ENCODE measurements around the gene DOCK2.
"Not testable (repeated sequence)": the region's sequence is repeated elsewhere in the genome, so short reads cannot be mapped to it uniquely, and the experiment has no call there.

Gene DOCK2

DNA sequence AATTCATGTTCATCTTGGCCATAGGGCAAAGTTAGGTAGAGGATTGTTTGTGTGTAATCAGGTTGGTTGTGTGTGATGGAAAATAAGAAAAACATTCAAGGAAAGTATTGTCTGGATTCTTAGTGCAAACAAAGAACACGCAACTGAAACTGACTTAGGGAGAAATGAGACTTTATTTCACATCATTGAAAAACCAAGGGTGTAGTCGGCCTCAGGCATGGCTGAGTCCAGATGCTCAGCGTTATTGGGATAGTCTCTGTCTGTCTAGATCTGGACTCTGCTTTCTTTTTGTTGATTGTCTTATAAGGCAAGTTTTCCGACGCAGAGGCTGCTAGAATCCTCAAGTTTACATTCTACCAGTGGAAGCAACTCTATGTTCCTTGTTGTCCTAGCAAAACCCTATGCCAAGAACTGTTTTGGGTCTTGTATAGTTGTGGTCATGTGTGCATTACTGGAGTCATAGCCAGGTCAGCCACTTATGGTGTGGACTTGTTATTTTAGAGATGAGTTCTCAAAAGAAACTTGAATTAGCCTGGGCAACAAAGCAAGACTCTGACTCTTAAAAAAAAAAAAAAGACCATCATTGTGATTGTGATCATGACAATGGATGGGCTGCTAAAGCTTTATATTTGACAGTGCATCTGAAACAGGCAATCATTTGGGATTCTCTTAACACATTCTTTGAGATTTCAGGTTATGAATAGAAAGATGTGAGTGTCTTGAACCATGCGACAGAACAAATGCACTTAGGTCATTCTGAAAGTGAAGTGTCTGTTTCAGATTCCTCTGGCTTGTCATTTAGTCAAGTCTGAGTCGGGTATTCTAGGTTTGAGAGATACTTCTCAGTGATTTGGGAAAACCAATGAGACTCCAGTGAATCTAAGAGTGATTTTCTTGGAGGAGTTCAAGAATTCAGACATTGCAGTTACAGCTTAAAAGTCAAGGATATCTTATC is 82.6 kb downstream of the DOCK2 start:
- DNase-seq (ENCODE audit: low spot score), result no peak

DNA sequence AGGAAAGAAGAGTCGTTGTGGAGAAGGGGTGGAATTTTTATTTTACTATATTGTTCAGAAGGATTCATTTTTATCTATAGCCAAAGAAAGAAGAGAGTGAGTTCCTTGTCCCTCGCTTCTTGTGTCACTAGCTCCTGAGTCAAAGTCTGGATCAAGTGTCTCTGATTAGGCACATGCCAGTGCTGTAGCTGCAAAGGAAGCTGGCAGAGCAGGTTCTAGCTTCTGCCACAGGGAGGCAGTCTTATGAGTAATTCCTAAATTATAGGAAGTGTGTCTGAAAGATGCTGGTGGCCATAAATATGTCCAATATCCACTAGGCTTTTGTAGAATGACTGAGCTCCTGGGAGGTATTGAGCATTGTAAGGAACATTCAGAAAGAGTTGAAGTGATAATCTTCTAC is 84.7 kb downstream of the DOCK2 start:
- no peak for DNase-seq (ENCODE audit: low spot score)

DNA sequence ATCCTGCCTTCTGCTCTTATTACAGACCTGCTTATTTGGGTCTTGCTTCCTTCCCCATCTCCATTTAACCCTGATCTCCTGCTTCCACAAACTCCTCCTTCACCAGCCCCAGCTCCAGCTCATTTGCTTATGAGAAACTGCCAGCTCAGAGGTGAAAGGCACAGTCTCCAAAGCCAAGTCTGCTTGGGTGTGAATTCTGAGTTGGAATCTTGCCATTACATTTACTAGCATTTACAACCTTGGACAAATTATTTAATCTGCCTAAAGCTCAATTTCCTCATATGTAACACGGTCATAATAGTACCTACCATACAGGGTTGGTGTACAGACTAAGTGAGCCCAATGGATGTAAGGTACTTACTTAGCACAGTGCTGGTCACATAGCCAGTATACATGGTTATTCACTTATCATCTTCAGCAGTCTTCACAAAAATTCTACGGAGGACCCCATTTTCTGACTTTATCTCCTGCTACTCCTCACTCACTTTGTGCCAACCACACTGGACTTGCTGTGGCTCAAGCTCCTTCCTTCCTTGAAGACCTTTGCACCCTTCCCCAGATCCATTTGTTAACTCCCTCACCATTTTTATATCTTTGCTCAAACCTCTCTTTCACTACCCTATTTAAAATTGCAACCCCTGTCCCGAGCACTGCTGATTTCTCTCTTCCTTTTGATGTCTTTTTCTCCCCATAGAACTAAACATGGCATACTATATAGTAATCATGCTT is 86.2 kb downstream of the DOCK2 start:
- DNase-seq (ENCODE audit: low spot score), result no peak

DNA sequence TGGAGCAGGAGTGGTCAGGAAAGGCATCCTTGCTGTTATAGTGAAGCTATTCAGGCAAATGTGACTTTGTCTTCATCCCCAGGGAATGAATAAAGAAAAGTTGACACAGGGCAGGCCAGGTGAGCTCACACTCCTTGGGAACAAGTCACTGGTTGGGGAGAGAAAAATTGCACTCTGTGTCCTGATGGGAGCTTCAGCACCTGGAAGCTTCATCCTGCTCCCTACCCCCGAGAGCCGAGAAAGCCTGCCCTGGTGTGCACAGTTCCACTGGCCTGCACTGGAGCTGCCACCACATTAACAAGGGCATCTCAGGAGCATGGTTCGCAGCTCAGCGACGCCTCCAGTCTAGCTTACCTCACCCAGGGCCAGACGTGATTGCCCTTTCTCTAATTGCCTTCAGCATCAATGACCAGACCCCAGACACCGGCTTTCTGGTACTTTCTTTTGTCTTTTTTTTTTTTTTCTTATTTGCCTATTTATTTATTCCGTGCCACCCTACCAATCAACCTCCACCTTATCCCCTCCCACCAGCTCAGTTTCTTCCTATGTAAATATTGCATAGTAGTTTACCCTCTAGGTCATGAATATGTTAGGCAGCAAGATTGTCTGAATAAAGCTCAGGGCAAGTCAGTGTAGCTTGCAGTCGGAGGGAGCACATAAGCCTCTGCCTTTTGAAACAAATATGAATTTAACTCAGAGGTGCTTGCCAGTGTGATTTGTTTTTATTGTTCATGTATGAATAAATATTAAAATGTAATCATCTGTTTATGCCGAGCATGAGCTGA is 87.4 kb downstream of the DOCK2 start:
- no peak for DNase-seq (ENCODE audit: low spot score)

DNA sequence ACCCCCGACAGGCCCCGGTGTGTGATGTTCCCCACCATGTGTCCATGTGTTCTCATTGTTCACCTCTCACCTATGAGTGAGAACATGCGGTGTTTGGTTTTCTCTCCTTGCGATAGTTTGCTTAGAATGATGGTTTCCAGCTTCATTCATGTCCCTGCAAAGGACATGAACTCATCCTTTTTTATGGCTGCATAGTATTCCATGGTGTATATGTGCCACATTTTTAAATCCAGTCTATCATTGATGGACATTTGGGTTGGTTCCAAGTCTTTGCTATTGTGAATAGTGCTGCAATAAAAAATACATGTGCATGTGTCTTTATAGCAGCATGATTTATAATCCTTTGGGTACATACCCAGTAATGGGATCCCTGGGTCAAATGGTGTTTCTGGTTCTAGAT is 88.6 kb downstream of the DOCK2 start:
- DNase-seq (ENCODE audit: low spot score), result not testable (repeated sequence)

DNA sequence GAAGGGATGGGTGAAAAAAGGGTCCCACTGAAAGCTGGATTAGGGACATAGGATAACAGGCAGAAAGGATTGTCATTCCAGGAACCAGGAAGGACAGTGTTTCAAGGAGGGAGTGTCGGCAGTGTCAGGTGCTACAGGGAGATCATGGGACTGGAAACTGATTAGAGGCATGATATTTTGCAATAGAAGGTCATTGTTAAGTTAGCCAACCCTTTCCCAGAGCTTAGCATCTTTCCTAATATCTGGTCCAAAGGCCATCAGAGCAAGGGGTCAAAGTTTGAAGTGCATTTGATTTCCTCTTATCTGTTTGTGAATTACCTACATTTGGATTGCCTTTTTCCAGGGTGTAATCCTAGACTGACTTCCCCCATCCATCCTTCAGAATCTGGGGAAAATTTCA is 91.3 kb downstream of the DOCK2 start:
- no peak for DNase-seq (ENCODE audit: low spot score)

DNA sequence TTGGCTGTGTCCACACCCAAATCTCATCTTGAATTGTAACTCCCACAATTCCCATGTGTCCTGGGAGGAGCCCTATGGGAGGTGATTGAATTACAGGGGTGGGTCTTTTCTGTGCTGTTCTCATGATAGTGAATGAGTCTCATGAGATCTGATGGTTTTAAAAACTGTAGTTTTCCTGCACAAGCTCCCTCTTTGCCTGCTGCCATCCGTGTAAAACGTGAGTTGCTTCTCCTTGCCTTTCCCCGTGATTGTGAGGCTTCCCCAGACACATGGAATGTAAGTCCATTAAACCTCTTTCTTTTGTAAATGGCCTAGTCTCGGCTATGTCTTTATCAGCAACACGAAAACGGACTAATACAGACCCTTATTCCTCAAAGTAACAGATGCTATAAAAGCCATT is 94.1 kb downstream of the DOCK2 start:
- no peak for DNase-seq (ENCODE audit: low spot score)

DNA sequence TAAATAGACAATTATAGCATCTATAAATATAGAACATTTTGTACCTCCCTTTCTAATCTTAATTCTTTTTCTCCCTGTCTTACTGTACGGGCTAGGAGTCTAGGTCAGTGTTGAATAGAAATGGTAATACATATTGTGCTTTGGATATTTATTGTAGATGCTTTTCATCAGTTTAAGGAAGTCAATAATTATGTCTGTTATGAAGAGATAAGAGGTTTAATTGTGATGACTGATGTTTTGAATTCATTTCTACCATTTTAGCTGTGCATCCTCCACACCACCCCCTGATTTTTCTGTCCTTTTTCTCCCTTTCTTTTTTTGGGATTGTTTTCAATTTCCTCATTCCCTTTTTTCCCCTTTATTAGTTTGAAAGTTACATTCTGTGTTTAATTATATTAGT is 95.8 kb downstream of the DOCK2 start:
- DNase-seq (ENCODE audit: low spot score), result no peak

DNA sequence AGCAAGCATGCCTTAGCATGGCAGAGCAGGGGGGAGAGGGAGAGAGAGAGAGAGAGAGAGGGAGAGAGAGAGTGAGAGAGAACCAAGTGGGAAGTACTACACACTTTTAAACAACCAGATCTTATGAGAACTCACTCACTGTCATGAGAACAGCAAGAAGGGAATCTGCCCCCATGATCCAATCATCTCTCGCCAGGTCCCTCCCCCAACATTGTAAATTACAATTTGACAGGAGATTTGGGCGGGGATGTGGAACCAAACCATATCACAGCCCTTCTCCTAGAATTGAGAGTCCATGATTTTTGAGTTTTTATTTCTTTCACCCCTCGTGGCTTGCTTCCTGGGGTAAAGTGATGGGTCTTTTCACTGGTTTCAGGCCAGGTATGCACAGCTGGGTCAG is 98.8 kb downstream of the DOCK2 start:
- DNase-seq (ENCODE audit: low spot score), result no peak

DNA sequence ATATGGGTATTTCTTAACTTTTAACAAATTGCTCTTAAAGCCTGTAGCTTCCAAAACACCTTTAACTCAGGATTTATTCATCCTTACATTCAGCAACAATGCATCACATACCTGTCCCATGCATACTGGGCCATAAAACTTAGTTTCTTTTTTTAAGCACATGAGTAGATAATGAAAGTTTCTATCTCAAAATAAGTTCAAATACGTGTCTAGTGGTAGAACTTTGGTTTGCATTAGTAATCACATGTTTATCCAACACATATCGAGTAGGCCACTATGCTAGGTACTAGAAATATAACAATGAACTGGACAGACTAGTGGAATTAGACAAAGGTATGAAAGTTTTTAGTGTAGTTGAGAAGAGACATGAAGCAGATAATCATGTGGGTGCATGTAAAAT is 99.6 kb downstream of the DOCK2 start:
- DNase-seq (ENCODE audit: low spot score), result no peak

DNA sequence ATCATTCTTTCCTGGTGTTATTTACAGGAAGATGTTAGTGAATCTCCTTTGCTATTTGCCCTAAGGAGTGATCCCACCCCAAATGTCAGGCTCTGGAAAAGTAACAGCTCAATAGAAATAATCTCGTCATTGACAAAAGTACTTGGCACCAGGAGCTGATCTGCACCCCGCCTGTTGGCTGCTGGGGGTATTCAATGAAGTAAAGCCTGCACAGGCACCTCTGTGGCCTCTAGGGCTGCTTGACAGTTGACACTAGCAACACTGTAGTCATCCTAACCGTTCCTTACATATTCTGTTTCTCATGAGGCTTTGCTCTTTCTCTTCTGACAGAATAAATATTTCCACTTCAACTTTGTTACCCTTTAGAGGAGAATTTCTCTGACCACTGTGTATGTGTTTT is 103.4 kb downstream of the DOCK2 start:
- no peak for DNase-seq (ENCODE audit: low spot score)

DNA sequence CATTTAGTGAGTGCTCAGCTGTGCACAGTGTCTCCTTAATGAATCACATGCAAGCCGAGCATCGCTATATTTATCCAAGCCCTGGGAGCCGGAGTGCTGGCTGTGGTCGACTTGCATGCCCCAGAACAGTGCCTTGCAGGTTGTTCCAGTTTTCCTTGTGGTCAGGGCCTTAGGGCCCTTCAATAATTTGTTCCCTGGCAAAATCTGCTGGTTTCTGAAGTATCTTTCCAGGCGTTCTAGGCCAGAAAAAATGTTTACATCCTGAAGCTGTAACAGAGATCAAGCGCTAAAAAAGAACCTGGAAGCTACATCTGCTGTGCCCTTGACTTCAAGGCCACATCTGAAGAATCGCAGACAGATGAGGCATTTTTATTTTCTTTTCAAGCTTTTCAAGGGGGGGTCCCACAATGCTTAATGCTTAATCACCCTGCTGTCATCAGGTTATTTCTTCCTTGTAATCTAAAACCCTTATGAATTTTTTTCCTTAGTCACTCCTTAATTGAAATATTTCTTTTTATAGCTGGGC is 105.8 kb downstream of the DOCK2 start:
- no peak for DNase-seq (ENCODE audit: low spot score)

DNA sequence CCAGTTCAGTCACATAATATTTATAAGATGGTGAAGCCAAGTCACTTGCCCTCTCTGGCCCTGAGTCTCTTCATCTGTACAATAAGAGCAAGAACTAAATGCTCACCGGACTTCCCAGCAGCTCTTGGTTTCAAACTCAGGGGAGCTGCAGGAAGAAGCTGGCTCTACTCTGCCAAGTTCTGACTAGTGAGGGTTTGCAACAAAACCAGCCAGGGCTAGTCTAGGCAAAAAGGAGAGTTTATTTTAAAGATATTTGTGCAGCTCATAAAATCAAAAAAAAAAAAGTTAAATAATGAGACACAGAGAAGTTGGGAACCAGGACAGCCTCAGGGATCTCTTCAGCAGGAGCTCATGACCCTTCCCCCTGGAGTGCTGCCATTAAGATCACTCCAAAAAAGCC is 107.3 kb downstream of the DOCK2 start:
- DNase-seq (ENCODE audit: low spot score), result no peak

DNA sequence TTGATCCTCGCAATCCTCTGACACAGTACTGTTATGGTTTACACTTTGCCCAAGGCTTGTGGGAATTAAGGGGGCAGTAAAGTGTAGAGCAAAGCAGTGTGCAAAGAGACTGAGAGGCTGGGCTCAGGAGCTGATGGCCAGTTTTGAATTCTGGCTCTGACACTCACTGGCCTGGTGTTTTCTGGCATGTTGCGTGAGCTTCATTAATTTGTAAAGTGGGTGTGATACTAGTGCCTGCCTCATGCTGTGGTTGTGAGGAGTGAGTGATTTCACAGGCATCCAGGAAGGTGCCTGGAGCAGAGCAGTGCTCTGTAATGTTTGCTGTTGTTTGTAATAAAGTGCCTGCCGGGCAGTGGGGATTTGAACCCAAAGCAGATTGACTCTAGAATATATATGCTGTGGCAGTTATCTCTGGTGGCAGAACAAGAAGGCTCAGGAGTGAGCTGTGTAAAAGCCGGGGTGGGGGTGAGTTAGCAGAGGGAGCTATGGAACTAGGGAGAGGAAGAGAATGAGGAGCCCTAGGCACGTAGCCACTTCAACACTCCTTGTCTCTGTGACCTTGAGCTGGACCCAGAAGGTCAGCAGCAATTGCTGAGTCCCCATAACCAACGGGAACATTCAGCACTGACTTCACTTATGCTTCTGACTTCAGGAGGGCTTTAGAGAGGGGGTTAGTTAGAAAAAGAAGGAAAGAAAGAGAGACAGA is 108.5 kb downstream of the DOCK2 start:
- DNase-seq (ENCODE audit: low spot score), result no peak

DNA sequence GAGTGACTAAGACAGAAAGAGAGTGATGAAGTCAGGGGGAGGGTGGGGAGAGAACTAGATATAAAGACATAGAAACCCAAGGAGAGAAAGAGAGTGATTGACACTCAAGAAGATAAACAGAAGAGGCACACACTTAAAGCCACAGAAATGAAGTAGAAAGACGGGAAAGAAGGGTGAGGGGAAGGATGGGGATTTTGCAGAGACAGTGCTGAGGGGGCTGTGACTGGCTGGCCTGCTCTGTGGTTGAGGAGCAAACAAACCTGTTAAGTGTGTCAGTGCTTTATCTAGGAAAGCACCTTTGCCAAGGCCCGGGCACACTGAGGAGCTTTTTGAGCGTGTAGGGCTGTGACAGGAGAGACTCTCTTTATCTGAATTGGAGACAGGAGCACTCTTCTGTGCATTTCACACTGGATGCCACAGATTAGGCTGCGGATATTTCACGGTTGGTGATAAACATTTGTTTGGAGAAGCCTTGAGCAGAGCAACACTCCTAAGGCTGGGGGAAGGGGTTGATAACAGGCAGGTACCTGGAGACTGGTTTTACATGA is 109.1 kb downstream of the DOCK2 start:
- DNase-seq (ENCODE audit: low spot score), result no peak

DNA sequence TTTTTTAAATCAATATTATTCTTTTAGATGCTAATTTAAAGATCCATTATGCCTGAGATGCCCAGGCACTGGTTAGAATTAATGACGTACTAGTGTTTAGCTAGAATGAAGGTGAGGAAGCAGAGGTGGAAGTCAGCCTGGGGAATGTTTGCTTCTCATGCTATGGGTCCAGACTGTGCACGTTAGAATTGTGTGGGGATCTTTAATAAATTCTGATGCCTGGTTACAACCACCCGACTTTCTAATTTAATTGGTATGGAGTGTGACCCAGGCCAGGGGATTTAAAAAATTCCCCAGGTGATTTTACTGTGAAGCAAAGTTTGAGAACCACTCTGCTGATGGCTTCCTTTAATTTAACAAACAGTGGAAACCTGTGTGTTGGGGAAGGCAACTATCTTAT is 111.1 kb downstream of the DOCK2 start:
- no peak for DNase-seq (ENCODE audit: low spot score)

DNA sequence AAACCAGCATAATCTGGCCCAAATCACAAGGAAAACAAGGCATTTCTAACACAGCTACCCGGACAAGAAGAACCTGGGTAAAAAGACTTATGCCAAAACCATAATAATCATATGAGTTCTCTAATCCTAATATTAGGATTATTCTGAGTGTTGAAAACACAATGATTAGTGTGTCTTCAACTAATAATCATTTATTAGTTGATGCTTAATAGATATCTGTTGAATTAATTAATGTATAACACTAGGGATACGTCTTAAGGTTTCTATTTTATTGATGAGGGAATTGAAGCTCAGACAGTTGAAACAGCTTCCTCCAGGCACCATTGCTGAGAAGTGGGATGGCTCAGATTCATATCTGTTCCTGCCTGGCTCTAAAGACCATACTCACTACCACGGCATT is 112.2 kb downstream of the DOCK2 start:
- no peak for DNase-seq (ENCODE audit: low spot score)

DNA sequence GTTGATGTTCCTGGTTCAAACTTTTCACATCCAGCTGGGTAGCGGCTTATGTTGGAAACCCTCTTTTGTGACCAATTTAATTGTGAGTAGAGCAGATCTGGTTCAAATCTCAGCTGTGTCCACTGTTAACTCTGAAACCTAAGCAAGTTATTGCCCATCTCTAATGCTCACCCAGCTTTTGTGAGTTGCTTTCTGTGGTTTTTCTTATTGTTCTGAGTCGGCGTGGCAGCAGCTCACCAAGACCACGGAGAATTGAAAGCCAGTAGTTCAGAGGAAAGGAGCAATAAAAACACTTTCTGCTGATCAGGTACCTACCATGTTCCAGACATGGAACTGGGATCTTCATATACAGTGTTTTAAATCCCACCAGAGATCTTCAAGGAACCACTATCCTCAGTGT is 114.4 kb downstream of the DOCK2 start:
- no peak for DNase-seq (ENCODE audit: low spot score)

DNA sequence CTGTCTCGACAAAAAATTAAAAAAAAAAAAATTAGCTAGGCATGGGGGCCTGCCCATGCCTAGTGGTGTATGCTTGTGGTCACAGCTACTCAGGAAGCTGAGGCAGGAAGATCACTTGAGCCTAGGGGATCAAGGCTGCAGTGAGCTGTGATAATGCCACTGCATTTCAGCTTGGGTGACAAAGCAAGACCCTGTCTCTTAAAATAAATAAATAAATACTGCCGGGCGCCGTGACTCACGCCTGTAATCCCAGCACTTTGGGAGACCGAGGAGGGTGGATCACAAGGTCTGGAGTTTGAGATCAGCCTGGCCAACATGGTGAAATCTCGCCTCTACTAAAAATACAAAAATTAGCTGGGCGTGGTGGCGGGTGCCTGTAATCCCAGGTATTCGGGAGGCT is 115.5 kb downstream of the DOCK2 start:
- not testable (repeated sequence) for DNase-seq (ENCODE audit: low spot score)

DNA sequence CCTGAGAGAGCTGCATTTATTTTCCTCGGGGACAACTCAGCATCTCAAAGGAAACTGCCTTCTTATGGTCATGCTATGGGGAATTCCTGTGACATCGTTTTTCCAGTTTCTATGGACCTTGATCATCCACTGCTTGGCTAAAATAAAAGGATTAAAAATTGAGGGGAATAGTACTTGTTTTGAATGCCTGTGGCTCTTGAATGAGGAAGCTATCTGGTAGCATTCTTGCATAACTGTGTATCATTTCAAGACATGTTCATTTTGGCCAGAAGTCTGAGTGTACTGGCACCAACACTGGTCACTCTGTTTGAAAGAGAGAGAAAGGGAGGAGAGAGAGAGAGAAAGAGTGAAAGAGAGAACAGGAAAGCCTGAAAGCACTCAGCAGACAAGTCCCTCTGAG is 116.7 kb downstream of the DOCK2 start:
- no peak for DNase-seq (ENCODE audit: low spot score)

DNA sequence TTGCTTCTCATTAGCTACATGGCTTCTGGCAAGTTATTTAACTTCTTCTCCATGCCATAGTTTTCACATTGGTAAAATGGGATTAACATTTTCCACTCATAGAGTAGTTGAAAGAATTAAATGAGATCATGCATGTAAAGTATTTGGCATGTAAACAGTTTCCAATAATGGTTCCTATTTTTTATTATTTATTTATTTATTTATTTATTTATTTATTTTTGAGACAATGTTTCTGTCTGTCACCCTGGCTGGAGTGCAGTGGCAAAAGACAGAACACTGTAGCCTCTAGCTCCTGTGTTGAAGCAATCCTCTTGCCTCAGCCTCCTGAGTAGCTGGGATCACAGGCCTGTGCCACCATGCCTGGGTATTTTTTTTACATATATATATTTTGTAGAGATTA is 117.7 kb downstream of the DOCK2 start:
- DNase-seq (ENCODE audit: low spot score), result no peak

Measured in CD4-positive, alpha-beta T cell treated with Interleukin-6 at 100 ng/mL for 8 hours (primary cell).